ENCODE measurements around the gene SLBP.

Gene SLBP

DNA sequence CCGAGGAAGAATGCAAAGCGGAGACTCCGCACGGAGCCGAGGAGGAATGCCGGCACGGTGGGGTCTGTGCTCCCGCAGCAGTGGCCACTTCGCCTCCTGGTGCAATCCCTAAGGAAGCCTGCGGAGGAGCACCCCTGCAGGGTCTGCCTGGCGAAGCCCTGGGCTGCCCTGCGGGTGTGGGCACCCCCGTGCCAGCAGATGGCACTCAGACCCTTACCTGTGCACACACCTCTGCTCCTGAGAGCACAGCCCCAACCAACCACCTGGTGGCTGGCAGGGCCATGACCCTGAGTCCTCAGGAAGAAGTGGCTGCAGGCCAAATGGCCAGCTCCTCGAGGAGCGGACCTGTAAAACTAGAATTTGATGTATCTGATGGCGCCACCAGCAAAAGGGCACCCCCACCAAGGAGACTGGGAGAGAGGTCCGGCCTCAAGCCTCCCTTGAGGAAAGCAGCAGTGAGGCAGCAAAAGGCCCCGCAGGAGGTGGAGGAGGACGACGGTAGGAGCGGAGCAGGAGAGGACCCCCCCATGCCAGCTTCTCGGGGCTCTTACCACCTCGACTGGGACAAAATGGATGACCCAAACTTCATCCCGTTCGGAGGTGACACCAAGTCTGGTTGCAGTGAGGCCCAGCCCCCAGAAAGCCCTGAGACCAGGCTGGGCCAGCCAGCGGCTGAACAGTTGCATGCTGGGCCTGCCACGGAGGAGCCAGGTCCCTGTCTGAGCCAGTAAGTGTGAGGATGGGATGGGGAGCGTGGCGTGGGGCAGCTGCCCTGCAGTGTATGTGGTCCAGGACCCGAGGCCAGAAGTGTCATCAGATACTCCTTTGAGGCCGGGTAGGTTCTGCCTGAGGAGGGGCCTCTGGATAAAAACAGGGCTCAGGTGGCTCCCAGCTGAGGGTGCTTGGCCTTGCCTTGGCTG lies 16.2 kb upstream of the SLBP start:
- Histone ChIP-seq H2BK15ac (replicated peaks; ENCODE audit: low read depth) (no peak overlapping the region), H3K9ac (ENCODE audit: low read length) (no peak overlapping the region), H2AK5ac (ENCODE audit: low read length) (no peak overlapping the region), H4K5ac (ENCODE audit: low read length) (no peak overlapping the region), H3K79me2 (ENCODE audit: control insufficient read depth, insufficient read depth, low read length) (peaks cover 7% of the 10 kb centered on the region), H3K79me1 (ENCODE audit: low read length) (peaks cover 15% of the 10 kb centered on the region), H3K27me3 (ENCODE audit: insufficient read depth, low read length, poor library complexity) (no peaks in the 10 kb centered on the region), H3K27ac (ENCODE audit: low read depth, low read length) (peak overlapping the region; percentile 22), H2BK120ac (ENCODE audit: low read depth, low read length) (no peak overlapping the region), H3K36me3 (ENCODE audit: control insufficient read depth, insufficient read depth, low read length) (peaks cover 32% of the 10 kb centered on the region), H2BK5ac (ENCODE audit: low read length) (no peak overlapping the region), H3K23ac (ENCODE audit: low read length) (no peak overlapping the region), H3K4ac (ENCODE audit: low read depth, low read length) (no peak overlapping the region), H3K4me1 (ENCODE audit: control insufficient read depth, low read depth, low read length) (no peaks in the 10 kb centered on the region), H3K56ac (ENCODE audit: low read length) (no peak overlapping the region), H4K8ac (ENCODE audit: low read depth, low read length) (no peak overlapping the region), H3K18ac (ENCODE audit: low read length) (no peak overlapping the region), H3K4me3 (ENCODE audit: low read length) (no peak overlapping the region), H3K4me2 (ENCODE audit: low read length) (no peak overlapping the region)
- no CpG with 5 or more reads among the region's 31 CpGs for WGBS (ENCODE audit: extremely low coverage, insufficient coverage, low lambda C conversion rate)
- DNase-seq: no peak

DNA sequence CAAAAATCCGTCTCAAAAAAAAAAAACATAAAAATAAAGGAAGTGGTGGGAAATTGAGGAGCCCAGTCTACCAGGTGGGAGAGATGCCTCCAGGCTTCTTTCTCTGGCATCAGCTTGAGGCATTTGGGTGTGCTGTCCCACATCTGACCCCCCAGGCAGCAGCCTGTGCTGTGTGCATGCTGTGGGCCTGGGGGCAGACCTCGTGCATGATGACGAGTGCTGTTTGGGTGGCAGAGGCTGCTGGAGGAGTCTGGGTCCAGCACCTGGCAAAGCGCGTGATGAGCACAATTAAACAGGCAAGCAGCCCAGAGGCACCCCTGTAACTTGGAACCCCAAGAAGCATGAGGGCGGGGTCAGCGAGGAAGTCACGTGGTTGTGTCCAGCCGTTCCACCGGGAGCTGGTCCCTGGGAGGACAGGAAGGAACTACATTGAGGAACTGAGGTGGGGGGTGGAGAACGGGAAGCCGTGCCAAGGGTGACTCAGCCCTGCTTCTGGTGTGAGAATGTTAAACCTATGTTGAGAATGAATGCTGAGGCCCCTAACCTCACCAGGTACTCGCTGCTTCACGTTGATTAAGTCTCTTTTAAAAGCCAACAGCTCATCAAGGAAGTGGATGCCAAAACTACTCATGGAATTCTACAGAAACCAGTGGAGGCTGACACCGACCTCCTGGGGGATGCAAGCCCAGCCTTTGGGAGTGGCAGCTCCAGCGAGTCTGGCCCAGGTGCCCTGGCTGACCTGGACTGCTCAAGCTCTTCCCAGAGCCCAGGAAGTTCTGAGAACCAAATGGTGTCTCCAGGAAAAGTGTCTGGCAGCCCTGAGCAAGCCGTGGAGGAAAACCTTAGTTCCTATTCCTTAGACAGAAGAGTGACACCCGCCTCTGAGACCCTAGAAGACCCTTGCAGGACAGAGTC lies 15.3 kb upstream of the SLBP start:
- Histone ChIP-seq H2BK5ac (ENCODE audit: low read length) (no peak overlapping the region), H3K4ac (ENCODE audit: low read depth, low read length) (no peak overlapping the region), H3K23ac (ENCODE audit: low read length) (no peak overlapping the region), H3K79me1 (ENCODE audit: low read length) (peaks cover 21% of the 10 kb centered on the region), H3K4me3 (ENCODE audit: low read length) (no peak overlapping the region), H3K27me3 (ENCODE audit: insufficient read depth, low read length, poor library complexity) (no peaks in the 10 kb centered on the region), H3K9ac (ENCODE audit: low read length) (no peak overlapping the region), H4K5ac (ENCODE audit: low read length) (no peak overlapping the region), H3K18ac (ENCODE audit: low read length) (no peak overlapping the region), H2BK120ac (ENCODE audit: low read depth, low read length) (no peak overlapping the region), H3K36me3 (ENCODE audit: control insufficient read depth, insufficient read depth, low read length) (peaks cover 26% of the 10 kb centered on the region), H3K4me1 (ENCODE audit: control insufficient read depth, low read depth, low read length) (peaks cover 4% of the 10 kb centered on the region), H3K27ac (ENCODE audit: low read depth, low read length) (peak overlapping the region; percentile 22), H4K8ac (ENCODE audit: low read depth, low read length) (no peak overlapping the region), H3K56ac (ENCODE audit: low read length) (no peak overlapping the region), H2BK15ac (replicated peaks; ENCODE audit: low read depth) (no peak overlapping the region), H2AK5ac (ENCODE audit: low read length) (no peak overlapping the region), H3K79me2 (ENCODE audit: control insufficient read depth, insufficient read depth, low read length) (peaks cover 16% of the 10 kb centered on the region), H3K4me2 (ENCODE audit: low read length) (no peak overlapping the region)
- DNase-seq: no peak
- WGBS (ENCODE audit: extremely low coverage, insufficient coverage, low lambda C conversion rate): no CpG with 5 or more reads among the region's 18 CpGs

- Histone ChIP-seq H2BK15ac (replicated peaks; ENCODE audit: low read depth) (no peak overlapping the region), H3K4me3 (ENCODE audit: low read length) (no peak overlapping the region), H3K36me3 (ENCODE audit: control insufficient read depth, insufficient read depth, low read length) (peaks cover 22% of the 10 kb centered on the region), H2BK120ac (ENCODE audit: low read depth, low read length) (no peak overlapping the region), H3K9ac (ENCODE audit: low read length) (no peak overlapping the region), H3K4me1 (ENCODE audit: control insufficient read depth, low read depth, low read length) (peaks cover 5% of the 10 kb centered on the region), H2BK5ac (ENCODE audit: low read length) (no peak overlapping the region), H4K5ac (ENCODE audit: low read length) (no peak overlapping the region), H3K4ac (ENCODE audit: low read depth, low read length) (no peak overlapping the region), H3K4me2 (ENCODE audit: low read length) (no peak overlapping the region), H3K18ac (ENCODE audit: low read length) (no peak overlapping the region), H3K79me1 (ENCODE audit: low read length) (peaks cover 24% of the 10 kb centered on the region), H3K27ac (ENCODE audit: low read depth, low read length) (no peak overlapping the region), H3K23ac (ENCODE audit: low read length) (no peak overlapping the region), H4K8ac (ENCODE audit: low read depth, low read length) (no peak overlapping the region), H3K56ac (ENCODE audit: low read length) (peak overlapping the region; percentile 9), H3K27me3 (ENCODE audit: insufficient read depth, low read length, poor library complexity) (no peaks in the 10 kb centered on the region), H2AK5ac (ENCODE audit: low read length) (no peak overlapping the region), H3K79me2 (ENCODE audit: control insufficient read depth, insufficient read depth, low read length) (peaks cover 24% of the 10 kb centered on the region)
- peak; percentile 91 for DNase-seq
- no CpG with 5 or more reads among the region's 17 CpGs for WGBS (ENCODE audit: extremely low coverage, insufficient coverage, low lambda C conversion rate)
Observed at GRCh38 chr4:1726146-1726934, 14.2 kb upstream of the SLBP start.

DNA sequence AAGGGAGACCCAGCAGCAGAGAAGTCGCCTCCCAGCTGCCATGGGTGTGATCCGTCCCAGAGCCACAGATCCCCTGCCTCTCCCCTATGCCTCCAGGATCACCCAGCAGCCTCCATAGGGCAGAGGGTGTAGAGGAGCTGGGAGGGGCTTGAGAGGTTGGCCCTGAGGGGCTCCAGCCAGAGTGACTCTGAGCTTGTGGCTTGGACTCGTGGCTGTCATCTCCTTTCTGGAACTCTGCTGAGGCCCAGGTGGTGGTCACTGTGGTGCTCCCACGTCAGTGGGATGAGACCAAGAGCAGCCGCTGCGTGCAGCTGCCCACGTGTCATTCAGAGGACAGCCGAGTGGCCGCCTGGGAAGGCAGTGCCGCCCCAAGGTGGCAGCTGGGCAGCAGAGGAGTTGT lies 13.4 kb upstream of the SLBP start:
- Histone ChIP-seq H3K27me3 (ENCODE audit: insufficient read depth, low read length, poor library complexity) (no peaks in the 10 kb centered on the region), H3K36me3 (ENCODE audit: control insufficient read depth, insufficient read depth, low read length) (peaks cover 17% of the 10 kb centered on the region), H3K79me2 (ENCODE audit: control insufficient read depth, insufficient read depth, low read length) (peaks cover 24% of the 10 kb centered on the region), H3K79me1 (ENCODE audit: low read length) (peaks cover 20% of the 10 kb centered on the region), H3K4me2 (ENCODE audit: low read length) (no peak overlapping the region), H3K18ac (ENCODE audit: low read length) (no peak overlapping the region), H3K4ac (ENCODE audit: low read depth, low read length) (no peak overlapping the region), H3K4me1 (ENCODE audit: control insufficient read depth, low read depth, low read length) (peaks cover 5% of the 10 kb centered on the region), H2BK15ac (replicated peaks; ENCODE audit: low read depth) (no peak overlapping the region), H3K56ac (ENCODE audit: low read length) (no peak overlapping the region), H2BK120ac (ENCODE audit: low read depth, low read length) (no peak overlapping the region), H4K5ac (ENCODE audit: low read length) (no peak overlapping the region), H4K8ac (ENCODE audit: low read depth, low read length) (no peak overlapping the region), H2AK5ac (ENCODE audit: low read length) (no peak overlapping the region), H3K27ac (ENCODE audit: low read depth, low read length) (no peak overlapping the region), H3K9ac (ENCODE audit: low read length) (no peak overlapping the region), H3K23ac (ENCODE audit: low read length) (no peak overlapping the region), H2BK5ac (ENCODE audit: low read length) (no peak overlapping the region), H3K4me3 (ENCODE audit: low read length) (no peak overlapping the region)
- no CpG with 5 or more reads among the region's 10 CpGs for WGBS (ENCODE audit: extremely low coverage, insufficient coverage, low lambda C conversion rate)
- DNase-seq: no peak

GRCh38 chr4:1723131-1723801 lies 11.1 kb upstream of the SLBP start:
- Histone ChIP-seq H3K4me1 (ENCODE audit: control insufficient read depth, low read depth, low read length) (peaks cover 5% of the 10 kb centered on the region), H2AK5ac (ENCODE audit: low read length) (no peak overlapping the region), H3K4me2 (ENCODE audit: low read length) (peak overlapping the region; percentile 93), H3K56ac (ENCODE audit: low read length) (no peak overlapping the region), H2BK5ac (ENCODE audit: low read length) (no peak overlapping the region), H3K79me2 (ENCODE audit: control insufficient read depth, insufficient read depth, low read length) (peaks cover 28% of the 10 kb centered on the region), H3K27ac (ENCODE audit: low read depth, low read length) (no peak overlapping the region), H4K5ac (ENCODE audit: low read length) (no peak overlapping the region), H3K23ac (ENCODE audit: low read length) (no peak overlapping the region), H3K9ac (ENCODE audit: low read length) (peak overlapping the region; percentile 91), H3K18ac (ENCODE audit: low read length) (no peak overlapping the region), H3K27me3 (ENCODE audit: insufficient read depth, low read length, poor library complexity) (no peaks in the 10 kb centered on the region), H3K79me1 (ENCODE audit: low read length) (peaks cover 18% of the 10 kb centered on the region), H3K36me3 (ENCODE audit: control insufficient read depth, insufficient read depth, low read length) (peaks cover 12% of the 10 kb centered on the region), H2BK120ac (ENCODE audit: low read depth, low read length) (no peak overlapping the region), H3K4me3 (ENCODE audit: low read length) (no peak overlapping the region), H2BK15ac (replicated peaks; ENCODE audit: low read depth) (no peak overlapping the region), H3K4ac (ENCODE audit: low read depth, low read length) (no peak overlapping the region), H4K8ac (ENCODE audit: low read depth, low read length) (no peak overlapping the region)
- no CpG with 5 or more reads among the region's 12 CpGs for WGBS (ENCODE audit: extremely low coverage, insufficient coverage, low lambda C conversion rate)
- no peak for DNase-seq
